HepG2 (cell line): ENCODE measurements around the gene DTNB. TPM values are rescaled to one million over a fixed set of nuclear protein-coding genes. Genes with fewer than 3 reads are reported as not detected.

Experiments
- ATAC-seq: fragments of 200-7000 bp; cut with Tn5 transposase; 3 replicates; pipeline ENCODE4 v1.9.1; 2020; ENCODE audit warnings: mild to moderate bottlenecking, moderate library complexity
- BruUV-seq: library from RNA; stranded (reverse); fragments of 400-500 nt; replicated peaks from 2 replicates; lab custom pipeline; 2021; lab: Mats Ljungman, UMichigan
- CTCF ChIA-PET: fragments of 300-600 bp; formaldehyde crosslinking; extraction: SDS; loops from one replicate; lab custom pipeline; 2021; ENCODE audit warnings: low total read pairs, inconsistent platforms, low intra/inter-chr PET ratio; lab: Yijun Ruan, JAX
- POLR2A ChIA-PET: fragments of 350-600 bp; sonication (Branson Sonifier 250); formaldehyde crosslinking; loops from one replicate; lab custom pipeline; 2020; ENCODE audit warnings: antibody characterized with exemption, inconsistent platforms; lab: Yijun Ruan, JAX
- DNase-seq: peaks from one replicate; pipeline ENCODE4 v3.0.0-alpha.2; 2015; ENCODE audit warnings: low spot score
- FAIRE-seq: peaks from 3 replicates; lab custom pipeline; 2011; peaks lifted over from hg19 to GRCh38; lab: Jason Lieb, UNC
- H2AFZ ChIP-seq: one replicate; pipeline ENCODE4 v1.6.1; 2011; ENCODE audit warnings: low read length, inconsistent platforms
- H3K27ac ChIP-seq: fragments of 300-600 bp; 3 replicates; pipeline ENCODE4 v1.8.0; 2011; ENCODE audit warnings: mixed run types, mild to moderate bottlenecking, mixed read lengths, low read length, inconsistent platforms; ENCODE audit not compliant: insufficient read depth; ENCODE audit errors: extremely low read length
- H3K27me3 ChIP-seq, 2 experiments: fragments of 200-600 bp in 1 of 2; 2 replicates in 1 of 2; 3 replicates in 1 of 2; pipeline versions ENCODE4 v1.6.0 to v1.8.0; 2011; ENCODE audit warnings: low read length in 2 of 2, mild to moderate bottlenecking in 2 of 2, moderate library complexity in 2 of 2, inconsistent platforms in 1 of 2; ENCODE audit not compliant: insufficient read depth in 2 of 2, control insufficient read depth in 1 of 2
- H3K36me3 ChIP-seq, 2 experiments: fragments of 200-600 bp in 1 of 2; replicated peaks in 1 of 2; 2 replicates in 1 of 2; 3 replicates in 1 of 2; pipeline versions ENCODE4 v1.5.1 to v1.8.0; 2011; ENCODE audit warnings: low read length in 2 of 2, inconsistent platforms in 1 of 2; ENCODE audit not compliant: insufficient read depth in 2 of 2, control insufficient read depth in 1 of 2
- H3K4me1 ChIP-seq: 2 replicates; pipeline ENCODE4 v1.5.1; 2012; ENCODE audit warnings: low read length, inconsistent platforms; ENCODE audit not compliant: insufficient read depth
- H3K4me2 ChIP-seq: 2 replicates; pipeline ENCODE4 v1.6.0; 2011; ENCODE audit warnings: low read depth, low read length, inconsistent platforms
- H3K4me3 ChIP-seq, 3 experiments: fragments of 200-600 bp in 1 of 3; sonication (generic), shearing (Covaris generic) in 1 of 3; replicated peaks in 1 of 3; 2 replicates each; pipeline ENCODE4 v1.5.1; 2011 to 2016; ENCODE audit warnings: low read length in 3 of 3, inconsistent platforms in 2 of 3, low read depth in 2 of 3, mild to moderate bottlenecking in 2 of 3, control low read depth in 1 of 3, mixed read lengths in 1 of 3; ENCODE audit not compliant: insufficient read depth in 1 of 3
- H3K79me2 ChIP-seq: one replicate; pipeline ENCODE4 v1.6.1; 2011; ENCODE audit warnings: low read length, inconsistent platforms; ENCODE audit not compliant: insufficient read depth
- H3K9ac ChIP-seq: 2 replicates; pipeline ENCODE4 v1.6.0; 2011; ENCODE audit warnings: mild to moderate bottlenecking, low read depth, low read length, inconsistent platforms; ENCODE audit not compliant: insufficient read depth
- H3K9me3 ChIP-seq: 2 replicates; pipeline ENCODE4 v1.5.1; 2012; ENCODE audit warnings: mild to moderate bottlenecking, low read length
- H4K20me1 ChIP-seq: 2 replicates; pipeline ENCODE4 v1.6.0; 2011; ENCODE audit warnings: inconsistent platforms, mild to moderate bottlenecking, low read length, moderate library complexity; ENCODE audit not compliant: insufficient read depth
- BRF2 ChIP-seq: sonication (generic); formaldehyde crosslinking; IDR thresholded peaks from 2 replicates; pipeline ENCODE4 v1.8.1; 2022; ENCODE audit warnings: mild to moderate bottlenecking, missing genetic modification reagents
- ZNF280D ChIP-seq: sonication (generic); formaldehyde crosslinking; IDR thresholded peaks from 2 replicates; pipeline ENCODE4 v1.5.1; 2020; ENCODE audit warnings: mild to moderate bottlenecking, missing genetic modification reagents
- ZNF879 ChIP-seq: sonication (generic); formaldehyde crosslinking; IDR thresholded peaks from 2 replicates; pipeline ENCODE4 v1.8.1; 2023; ENCODE audit warnings: missing genetic modification reagents
- WGBS: methylation state at CpG from one replicate; pipeline ENCODE4 v1.1.6; 2017; ENCODE audit warnings: low lambda C conversion rate; 5-methylcytosine and 5-hydroxymethylcytosine counted together
- in situ Hi-C: cut with HindIII; loops from 2 replicates; pipeline ENCODE4 v1.10.0; 2017; ENCODE audit warnings: low pct_unique_long_range_greater_than_20kb; ENCODE audit not compliant: extremely low pct_ligation_motif_present
- intact Hi-C: fragments of 100-400 bp; cut with micrococcal nuclease; formaldehyde crosslinking; loops from one replicate; pipeline ENCODE4 v1.10.0; 2022; ENCODE audit not compliant: unreplicated experiment
- polyA plus RNA-seq, 8 experiments: library from polyadenylated mRNA; depleted of rRNA in 3 of 8; stranded (reverse) in 7 of 8; unstranded in 1 of 8; fragments of >200 nt; fragmentation: Illumina TruSeq in 4 of 8; extraction: Trizol in 4 of 8; gene quantifications; 2 replicates each; pipeline versions ENCODE4 v1.2.1 to v1.2.3, GENCODE V29; 2011 to 2016; ENCODE audit warnings: low read depth in 4 of 8, missing spikeins in 1 of 8, mixed read lengths in 1 of 8; ENCODE audit not compliant: insufficient read depth in 1 of 8
- total RNA-seq, 5 experiments: library from RNA; depleted of rRNA; stranded (reverse); fragments of >200 nt; fragmentation: Illumina TruSeq; extraction: Trizol; gene quantifications; 2 replicates each; pipeline ENCODE4 v1.2.3, GENCODE V29; 2016; ENCODE audit warnings: low read depth in 1 of 5

DTNB gene
- total and polyA plus RNA-seq, 2 of the 13 experiments (the other 11 are each of a cell fraction or from before 2014, with no cell fraction given): 14.4 to 23.9 TPM

GRCh38 chr2:25421289-25421688, 252.1 kb downstream of the DTNB start:
- 71% methylated on average over 6 of the region's 6 CpGs for WGBS
- no peak overlapping the region for H3K27ac ChIP-seq

More at GRCh38 chr2:25421289-25421688, 252.1 kb downstream of the DTNB start:
- Histone ChIP-seq H3K9ac (no peak overlapping the region), H3K27me3 (no peaks in the 10 kb centered on the region), H3K9me3 (no peaks in the 10 kb centered on the region), H3K4me3 (no peak overlapping the region), H3K79me2 (no peaks in the 10 kb centered on the region), H2AFZ (no peak overlapping the region), H3K4me2 (no peak overlapping the region), H4K20me1 (no peaks in the 10 kb centered on the region), H3K4me1 (peaks cover 17% of the 10 kb centered on the region), H3K36me3 (no peaks in the 10 kb centered on the region; a peak in 1 of 5 replicates)
- ChIA-PET POLR2A (no interaction called here), CTCF (no interaction called here)
- no TSS peak for BruUV-seq
- no peak for DNase-seq
- ATAC-seq: peak; percentile 31
- no peak for FAIRE-seq
- in situ Hi-C loops (no loop called here), intact Hi-C loops (no loop called here)
- no peak for TF ChIP-seq ZNF280D
- no peak for TF ChIP-seq ZNF879
- no peak for TF ChIP-seq BRF2
